ENCODE data around the gene YKT6.
"Not testable (repeated sequence)": the region's sequence is repeated elsewhere in the genome, so short reads cannot be mapped to it uniquely, and the experiment has no call there.

YKT6 gene

GRCh38 chr7:44193011-44193802, 7.6 kb upstream of the YKT6 start:
- DNase-seq (ENCODE audit: low read depth in 4 of 4, low spot score in 1 of 4) = no peak

- DNase-seq (ENCODE audit: low read depth in 4 of 4, low spot score in 1 of 4) = peak in 2 of 4 experiments; percentile 40 to 45
These were observed 6.7 kb upstream of the YKT6 start for GRCh38 chr7:44194069-44194468.

- DNase-seq (ENCODE audit: low read depth in 4 of 4, low spot score in 1 of 4) = no peak
These were observed 6.1 kb upstream of the YKT6 start for GRCh38 chr7:44194562-44195145.

- DNase-seq (ENCODE audit: low read depth in 4 of 4, low spot score in 1 of 4) = no peak
These were observed 4.9 kb upstream of the YKT6 start for GRCh38 chr7:44195889-44196288.

- peak in 1 of 4 experiments; percentile 11 for DNase-seq (ENCODE audit: low read depth in 4 of 4, low spot score in 1 of 4)
These were observed 4.3 kb upstream of the YKT6 start for GRCh38 chr7:44196450-44196872.

- no peak for DNase-seq (ENCODE audit: low read depth in 4 of 4, low spot score in 1 of 4)
These were observed 3.3 kb upstream of the YKT6 start for GRCh38 chr7:44197474-44197873.

GRCh38 chr7:44200163-44200562, 615 bp upstream of the YKT6 start:
- not testable (repeated sequence) for DNase-seq (ENCODE audit: low read depth in 4 of 4, low spot score in 1 of 4)

GRCh38 chr7:44201813-44202212, 1.0 kb downstream of the YKT6 start:
- DNase-seq (ENCODE audit: low read depth in 4 of 4, low spot score in 1 of 4) = no peak

GRCh38 chr7:44206008-44206407, 5.2 kb downstream of the YKT6 start:
- no peak for DNase-seq (ENCODE audit: low read depth in 4 of 4, low spot score in 1 of 4)

GRCh38 chr7:44208085-44208484, 7.3 kb downstream of the YKT6 start:
- no peak for DNase-seq (ENCODE audit: low read depth in 4 of 4, low spot score in 1 of 4)

GRCh38 chr7:44210107-44210506, 9.3 kb downstream of the YKT6 start:
- DNase-seq (ENCODE audit: low read depth in 4 of 4, low spot score in 1 of 4) = no peak

- DNase-seq (ENCODE audit: low read depth in 4 of 4, low spot score in 1 of 4) = no peak
These were observed 10.4 kb downstream of the YKT6 start for GRCh38 chr7:44211126-44211675.

GRCh38 chr7:44212018-44212417, 11.2 kb downstream of the YKT6 start:
- no peak for DNase-seq (ENCODE audit: low read depth in 4 of 4, low spot score in 1 of 4)

GRCh38 chr7:44212581-44213184, 11.9 kb downstream of the YKT6 start:
- DNase-seq (ENCODE audit: low read depth in 4 of 4, low spot score in 1 of 4) = no peak

GRCh38 chr7:44213206-44213876, 12.6 kb downstream of the YKT6 start:
- DNase-seq (ENCODE audit: low read depth in 4 of 4, low spot score in 1 of 4) = no peak

- no peak for DNase-seq (ENCODE audit: low read depth in 4 of 4, low spot score in 1 of 4)
These were observed 13.2 kb downstream of the YKT6 start for GRCh38 chr7:44213877-44214388.

- DNase-seq (ENCODE audit: low read depth in 4 of 4, low spot score in 1 of 4) = no peak
These were observed 14.8 kb downstream of the YKT6 start for GRCh38 chr7:44215531-44215930.

- DNase-seq (ENCODE audit: low read depth in 4 of 4, low spot score in 1 of 4) = no peak
These were observed 15.2 kb downstream of the YKT6 start for GRCh38 chr7:44216019-44216418.

- DNase-seq (ENCODE audit: low read depth in 4 of 4, low spot score in 1 of 4) = no peak
These were observed 15.9 kb downstream of the YKT6 start for GRCh38 chr7:44216521-44217222.

GRCh38 chr7:44217223-44217714, 16.5 kb downstream of the YKT6 start:
- no peak for DNase-seq (ENCODE audit: low read depth in 4 of 4, low spot score in 1 of 4)
